ENCODE results near the gene PLA2G4E. TPM values are rescaled to one million over a fixed set of nuclear protein-coding genes. Genes with fewer than 3 reads are reported as not detected.

The PLA2G4E gene
- total RNA-seq, 1 donor from 2014 or later: not detected

GRCh38 chr15:42024303-42024702, 3.5 kb upstream of the PLA2G4E start:
- no peak for DNase-seq (ENCODE audit: low read depth, low spot score)

- no peak for DNase-seq (ENCODE audit: low read depth, low spot score)
Observed at GRCh38 chr15:42021593-42021992, 751 bp upstream of the PLA2G4E start.

GRCh38 chr15:42018306-42019224, 2.3 kb downstream of the PLA2G4E start:
- DNase-seq (ENCODE audit: low read depth, low spot score): no peak

GRCh38 chr15:42016971-42017370, 3.9 kb downstream of the PLA2G4E start:
- DNase-seq (ENCODE audit: low read depth, low spot score): no peak

GRCh38 chr15:42014406-42014805, 6.4 kb downstream of the PLA2G4E start:
- no peak for DNase-seq (ENCODE audit: low read depth, low spot score)

- no peak for DNase-seq (ENCODE audit: low read depth, low spot score)
Observed at GRCh38 chr15:42012928-42013482, 7.8 kb downstream of the PLA2G4E start.

GRCh38 chr15:42012241-42012640, 8.6 kb downstream of the PLA2G4E start:
- DNase-seq (ENCODE audit: low read depth, low spot score): no peak

- no peak for DNase-seq (ENCODE audit: low read depth, low spot score)
Observed at GRCh38 chr15:42011074-42011473, 9.8 kb downstream of the PLA2G4E start.

- no peak for DNase-seq (ENCODE audit: low read depth, low spot score)
Observed at GRCh38 chr15:42010434-42010833, 10.4 kb downstream of the PLA2G4E start.

GRCh38 chr15:42009474-42009873, 11.4 kb downstream of the PLA2G4E start:
- no peak for DNase-seq (ENCODE audit: low read depth, low spot score)

- DNase-seq (ENCODE audit: low read depth, low spot score): no peak
Observed at GRCh38 chr15:42009022-42009421, 11.8 kb downstream of the PLA2G4E start.

GRCh38 chr15:42007386-42007785, 13.5 kb downstream of the PLA2G4E start:
- no peak for DNase-seq (ENCODE audit: low read depth, low spot score)

GRCh38 chr15:42002333-42002732, 18.5 kb downstream of the PLA2G4E start:
- DNase-seq (ENCODE audit: low read depth, low spot score): no peak

GRCh38 chr15:42001236-42001635, 19.6 kb downstream of the PLA2G4E start:
- DNase-seq (ENCODE audit: low read depth, low spot score): no peak

GRCh38 chr15:41999290-42000285, 21.3 kb downstream of the PLA2G4E start:
- no peak for DNase-seq (ENCODE audit: low read depth, low spot score)

GRCh38 chr15:41997845-41998244, 23.0 kb downstream of the PLA2G4E start:
- no peak for DNase-seq (ENCODE audit: low read depth, low spot score)

GRCh38 chr15:41996921-41997592, 23.8 kb downstream of the PLA2G4E start:
- DNase-seq (ENCODE audit: low read depth, low spot score): no peak

- no peak for DNase-seq (ENCODE audit: low read depth, low spot score)
Observed at GRCh38 chr15:41996376-41996775, 24.5 kb downstream of the PLA2G4E start.

- no peak for DNase-seq (ENCODE audit: low read depth, low spot score)
Observed at GRCh38 chr15:41995476-41995855, 25.4 kb downstream of the PLA2G4E start.

- DNase-seq (ENCODE audit: low read depth, low spot score): no peak
Observed at GRCh38 chr15:41994772-41995475, 25.9 kb downstream of the PLA2G4E start.
